Uterus (tissue), 2 donors: ENCODE data around the gene FNBP1.

ENCODE experiments used
- CTCF ChIP-seq, 4 experiments: fragments of 200-600 bp in 2 of 4; fragments of 450-650 bp in 2 of 4; sonication (generic) in 2 of 4; IDR thresholded peaks; one replicate each; pipeline ENCODE4 v1.5.1; 2016 to 2019; ENCODE audit warnings: antibody characterized with exemption in 4 of 4, mild to moderate bottlenecking in 2 of 4, moderate library complexity in 1 of 4
- POLR2A ChIP-seq, 2 donors: fragments of 450-650 bp; IDR thresholded peaks; one replicate each; pipeline ENCODE4 v1.6.1; 2016; ENCODE audit warnings: antibody characterized with exemption in 2 of 2, mild to moderate bottlenecking in 1 of 2, moderate library complexity in 1 of 2

- TF ChIP-seq CTCF (IDR thresholded peaks at IDR 0.05), result no peak
- no peak for TF ChIP-seq POLR2A (IDR thresholded peaks at IDR 0.05)
Observed at GRCh38 chr9:129875181-129875611, 167.8 kb downstream of the FNBP1 start.
